ENCODE data around the gene HSPA12B. TPM values are rescaled to one million over a fixed set of nuclear protein-coding genes. Genes with fewer than 3 reads are reported as not detected.

Gene HSPA12B
- total RNA-seq, 2 donors from 2014 or later = 1.1 to 1.4 TPM

DNA sequence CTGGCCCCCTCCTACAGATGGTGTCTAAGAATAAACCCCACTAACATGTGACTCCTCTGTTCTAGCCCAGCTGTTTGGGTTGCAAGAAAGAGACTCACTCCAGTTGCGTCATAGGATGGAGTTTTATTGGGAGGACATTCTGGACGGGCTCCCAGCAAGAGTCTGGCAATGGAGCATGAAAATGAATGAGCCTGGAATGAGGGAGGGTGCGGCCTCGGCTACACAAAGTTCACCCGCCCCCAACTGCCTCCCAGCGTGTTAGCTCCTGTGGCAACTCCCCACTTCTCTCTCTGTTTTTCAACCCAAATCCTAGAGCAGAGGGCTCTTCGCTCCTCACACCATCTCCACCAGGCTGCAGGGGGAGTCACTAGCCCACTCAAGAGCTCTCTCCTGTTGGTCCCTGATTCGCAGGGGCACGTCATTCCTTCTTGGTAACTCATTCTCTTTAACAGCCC is 45.6 kb upstream of the HSPA12B start:
- no peak overlapping the region for H3K27ac Mint-ChIP-seq
- H3K9ac ChIP-seq (ENCODE audit: extremely low read depth, low read length, poor library complexity, severe bottlenecking) = no peak overlapping the region
- WGBS, 2 experiments (ENCODE audit: insufficient coverage in 1 of 2, insufficient read length in 1 of 2) = 79 to 85% methylated on average over 6 to 9 of the region's 9 CpGs

DNA sequence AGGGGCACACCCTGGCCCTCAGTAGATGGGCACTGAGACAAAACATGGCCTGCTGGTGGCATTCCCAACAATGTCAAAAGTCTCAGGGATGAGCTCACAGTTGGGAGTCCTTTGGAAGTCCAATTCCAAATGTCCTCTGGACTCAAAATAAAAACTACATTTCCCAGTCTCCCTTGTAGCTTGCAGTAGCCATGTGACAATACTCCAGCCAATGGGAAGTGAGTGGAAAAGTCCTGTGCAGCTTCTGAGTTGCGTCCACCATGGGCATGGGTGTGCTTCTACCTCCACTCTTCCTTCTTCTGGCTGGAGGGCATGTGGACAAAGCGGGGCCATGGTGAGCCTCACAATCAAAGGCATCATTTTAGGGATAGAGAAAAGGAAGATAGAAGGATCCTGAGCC is 44.8 kb upstream of the HSPA12B start:
- DNase-seq = no peak
- H3K27me3 Mint-ChIP-seq (ENCODE audit: insufficient read depth) = peaks cover 39% of the 10 kb centered on the region
- H3K4me1 Mint-ChIP-seq = no peaks in the 10 kb centered on the region
- TF ChIP-seq, protein P1, sequence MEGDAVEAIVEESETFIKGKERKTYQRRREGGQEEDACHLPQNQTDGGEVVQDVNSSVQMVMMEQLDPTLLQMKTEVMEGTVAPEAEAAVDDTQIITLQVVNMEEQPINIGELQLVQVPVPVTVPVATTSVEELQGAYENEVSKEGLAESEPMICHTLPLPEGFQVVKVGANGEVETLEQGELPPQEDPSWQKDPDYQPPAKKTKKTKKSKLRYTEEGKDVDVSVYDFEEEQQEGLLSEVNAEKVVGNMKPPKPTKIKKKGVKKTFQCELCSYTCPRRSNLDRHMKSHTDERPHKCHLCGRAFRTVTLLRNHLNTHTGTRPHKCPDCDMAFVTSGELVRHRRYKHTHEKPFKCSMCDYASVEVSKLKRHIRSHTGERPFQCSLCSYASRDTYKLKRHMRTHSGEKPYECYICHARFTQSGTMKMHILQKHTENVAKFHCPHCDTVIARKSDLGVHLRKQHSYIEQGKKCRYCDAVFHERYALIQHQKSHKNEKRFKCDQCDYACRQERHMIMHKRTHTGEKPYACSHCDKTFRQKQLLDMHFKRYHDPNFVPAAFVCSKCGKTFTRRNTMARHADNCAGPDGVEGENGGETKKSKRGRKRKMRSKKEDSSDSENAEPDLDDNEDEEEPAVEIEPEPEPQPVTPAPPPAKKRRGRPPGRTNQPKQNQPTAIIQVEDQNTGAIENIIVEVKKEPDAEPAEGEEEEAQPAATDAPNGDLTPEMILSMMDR (conservative IDR thresholded peaks at IDR 0.05) = no peak
- 71 to 83% methylated on average over 1 to 2 of the region's 2 CpGs for WGBS, 2 experiments (ENCODE audit: insufficient coverage in 1 of 2, insufficient read length in 1 of 2)
- H3K27ac ChIP-seq (ENCODE audit: low read depth, low read length) = no peak overlapping the region
- no peak overlapping the region for H3K4me3 ChIP-seq (ENCODE audit: low read length)
- no peaks in the 10 kb centered on the region for H3K4me1 ChIP-seq (ENCODE audit: control insufficient read depth, insufficient read depth, low read length)
- no peak overlapping the region for H3K4me3 Mint-ChIP-seq
- H3K36me3 Mint-ChIP-seq (ENCODE audit: low read depth) = no peaks in the 10 kb centered on the region
- no peaks in the 10 kb centered on the region for H3K36me3 ChIP-seq (ENCODE audit: control insufficient read depth, insufficient read depth, low read length)
- peaks cover 4% of the 10 kb centered on the region for H3K27me3 ChIP-seq (ENCODE audit: control insufficient read depth, insufficient read depth, low read length, poor library complexity, severe bottlenecking)
- H3K9me3 Mint-ChIP-seq = no peaks in the 10 kb centered on the region
- no peaks in the 10 kb centered on the region for H3K9me3 ChIP-seq (ENCODE audit: control insufficient read depth, low read length)
- no peak overlapping the region for H3K9ac ChIP-seq (ENCODE audit: extremely low read depth, low read length, poor library complexity, severe bottlenecking)
- no peak overlapping the region for H3K27ac Mint-ChIP-seq

More for the DNA sequence above, 45.6 kb upstream of the HSPA12B start:
- TF ChIP-seq, protein P1 (conservative IDR thresholded peaks at IDR 0.05) = peak; percentile 30
- no peaks in the 10 kb centered on the region for H3K9me3 Mint-ChIP-seq
- peaks cover 44% of the 10 kb centered on the region for H3K27me3 Mint-ChIP-seq (ENCODE audit: insufficient read depth)
- Histone ChIP-seq H3K27ac (ENCODE audit: low read depth, low read length) (no peak overlapping the region), H3K27me3 (ENCODE audit: control insufficient read depth, insufficient read depth, low read length, poor library complexity, severe bottlenecking) (peaks cover 10% of the 10 kb centered on the region), H3K4me3 (ENCODE audit: low read length) (no peak overlapping the region), H3K4me1 (ENCODE audit: control insufficient read depth, insufficient read depth, low read length) (no peaks in the 10 kb centered on the region), H3K36me3 (ENCODE audit: control insufficient read depth, insufficient read depth, low read length) (no peaks in the 10 kb centered on the region), H3K9me3 (ENCODE audit: control insufficient read depth, low read length) (no peaks in the 10 kb centered on the region)
- H3K4me3 Mint-ChIP-seq = no peak overlapping the region
- H3K4me1 Mint-ChIP-seq = no peaks in the 10 kb centered on the region
- H3K36me3 Mint-ChIP-seq (ENCODE audit: low read depth) = no peaks in the 10 kb centered on the region
- no peak for DNase-seq

DNA sequence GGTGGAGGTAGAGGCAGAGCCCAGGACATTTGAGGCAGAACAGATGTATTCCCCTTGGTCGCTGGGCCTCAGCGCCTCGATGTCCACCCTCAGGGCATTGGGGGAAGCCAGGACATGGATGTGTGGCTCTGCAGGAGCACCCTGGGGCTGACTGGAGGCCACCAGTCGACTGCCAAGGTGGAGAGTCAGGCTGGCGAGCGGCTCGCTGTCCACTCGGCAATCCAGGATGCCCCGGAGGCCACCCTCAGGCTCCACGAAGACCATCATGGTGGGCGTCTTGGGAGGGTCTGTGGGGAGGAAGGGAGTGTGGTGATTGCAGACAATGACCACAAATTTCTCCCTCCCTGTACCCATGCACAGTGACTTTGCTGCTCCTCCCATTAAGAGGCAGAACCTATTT is 42.5 kb upstream of the HSPA12B start:
- H3K36me3 Mint-ChIP-seq (ENCODE audit: low read depth) = no peaks in the 10 kb centered on the region
- H3K9ac ChIP-seq (ENCODE audit: extremely low read depth, low read length, poor library complexity, severe bottlenecking) = no peak overlapping the region
- peaks cover 19% of the 10 kb centered on the region for H3K27me3 Mint-ChIP-seq (ENCODE audit: insufficient read depth)
- no peaks in the 10 kb centered on the region for H3K9me3 ChIP-seq (ENCODE audit: control insufficient read depth, low read length)
- H3K36me3 ChIP-seq (ENCODE audit: control insufficient read depth, insufficient read depth, low read length) = no peaks in the 10 kb centered on the region
- no peak for DNase-seq
- no peaks in the 10 kb centered on the region for H3K4me1 ChIP-seq (ENCODE audit: control insufficient read depth, insufficient read depth, low read length)
- H3K4me1 Mint-ChIP-seq = no peaks in the 10 kb centered on the region
- H3K27me3 ChIP-seq (ENCODE audit: control insufficient read depth, insufficient read depth, low read length, poor library complexity, severe bottlenecking) = no peaks in the 10 kb centered on the region
- H3K9me3 Mint-ChIP-seq = no peaks in the 10 kb centered on the region
- H3K4me3 ChIP-seq (ENCODE audit: low read length) = no peak overlapping the region
- no peak overlapping the region for H3K27ac ChIP-seq (ENCODE audit: low read depth, low read length)
- H3K4me3 Mint-ChIP-seq = no peak overlapping the region
- TF ChIP-seq, protein P1 (conservative IDR thresholded peaks at IDR 0.05) = no peak
- H3K27ac Mint-ChIP-seq = no peak overlapping the region
- WGBS, 2 experiments (ENCODE audit: insufficient coverage in 1 of 2, insufficient read length in 1 of 2) = 67 to 90% methylated on average over 1 to 10 of the region's 11 CpGs

All from endodermal cell (in vitro differentiated cells).